HCT116 (cell line): ENCODE results near the gene SAV1. TPM values are rescaled to one million over a fixed set of nuclear protein-coding genes. Genes with fewer than 3 reads are reported as not detected.

Experiments
- ATAC-seq: fragments of 200-7000 bp; cut with Tn5 transposase; 2 replicates; pipeline ENCODE4 v1.9.1; 2020; ENCODE audit warnings: mild to moderate bottlenecking, moderate library complexity
- BruUV-seq: library from RNA; stranded (reverse); fragments of 400-500 nt; replicated peaks from 2 replicates; lab custom pipeline; 2021; lab: Mats Ljungman, UMichigan
- CTCF ChIA-PET: fragments of 300-600 bp; sonication (Branson Sonifier 250); formaldehyde crosslinking; loops from one replicate; lab custom pipeline; 2021; ENCODE audit warnings: antibody characterized with exemption; lab: Charles Lee
- POLR2A ChIA-PET: fragments of 300-600, 350-600 bp; sonication (Branson Sonifier 250); formaldehyde crosslinking; loops from one replicate; lab custom pipeline; 2021; ENCODE audit warnings: antibody characterized with exemption; lab: Charles Lee
- RAD21 ChIA-PET, 2 experiments: fragments of 300-600 bp; sonication (Branson Sonifier 250); formaldehyde crosslinking; loops; one replicate each; lab custom pipeline; 2023; ENCODE audit warnings: low total read pairs in 2 of 2; ENCODE audit not compliant: uncharacterized antibody in 2 of 2, unreplicated experiment in 2 of 2, low non-redundant PET in 1 of 2; lab: Charles Lee
- DNase-seq: peaks from one replicate; pipeline ENCODE4 v3.0.0-alpha.2; 2010; ENCODE audit warnings: low read depth, low spot score
- H2AFZ ChIP-seq: fragments of 200-600 bp; shearing (Covaris generic), sonication (generic); 2 replicates; pipeline ENCODE4 v1.6.1; 2017; ENCODE audit warnings: low read depth, mixed run types, mixed read lengths, antibody characterized with exemption, low read length; ENCODE audit not compliant: poor library complexity, severe bottlenecking
- H3K27ac ChIP-seq: 2 replicates; pipeline ENCODE4 v1.5.1; 2012; ENCODE audit warnings: low read depth, low read length
- H3K27me3 ChIP-seq: fragments of 200-600 bp; sonication (generic); 2 replicates; pipeline ENCODE4 v1.6.1; 2016; ENCODE audit warnings: mixed run types, low read length, mixed read lengths; ENCODE audit not compliant: insufficient read depth
- H3K36me3 ChIP-seq, 2 experiments: fragments of 200-500 bp in 1 of 2; fragments of 200-600 bp in 1 of 2; sonication (Bioruptor generic) in 1 of 2; sonication (generic) in 1 of 2; 2 replicates each; pipeline versions ENCODE4 v1.5.1 to v1.6.1; 2014 to 2016; ENCODE audit warnings: low read length in 2 of 2, inconsistent platforms in 1 of 2, mixed read lengths in 1 of 2, mixed run types in 1 of 2; ENCODE audit not compliant: insufficient read depth in 2 of 2, control insufficient read depth in 1 of 2
- H3K4me1 ChIP-seq, 2 experiments: fragments of 200-600 bp in 1 of 2; sonication (generic) in 1 of 2; 2 replicates each; pipeline versions ENCODE4 v1.5.1 to v1.6.1; 2012 to 2017; ENCODE audit warnings: low read length in 2 of 2, inconsistent platforms in 1 of 2, mild to moderate bottlenecking in 1 of 2, mixed read lengths in 1 of 2, mixed run types in 1 of 2, moderate library complexity in 1 of 2; ENCODE audit not compliant: insufficient read depth in 2 of 2, control insufficient read depth in 1 of 2
- H3K4me2 ChIP-seq: fragments of 200-600 bp; sonication (generic); 2 replicates; pipeline ENCODE4 v1.6.1; 2017; ENCODE audit warnings: mixed run types, low read length, mixed read lengths
- H3K4me3 ChIP-seq, 2 experiments: fragments of 200-600 bp in 1 of 2; sonication (generic) in 1 of 2; replicated peaks in 1 of 2; 2 replicates each; pipeline ENCODE4 v1.5.1; 2011 to 2016; ENCODE audit warnings: low read length in 2 of 2, control low read depth in 1 of 2, low read depth in 1 of 2, mild to moderate bottlenecking in 1 of 2, mixed read lengths in 1 of 2, mixed run types in 1 of 2
- H3K79me2 ChIP-seq: fragments of 200-600 bp; sonication (generic); 2 replicates; pipeline ENCODE4 v1.6.1; 2017; ENCODE audit warnings: mild to moderate bottlenecking, mixed run types, low read length, moderate library complexity, mixed read lengths; ENCODE audit not compliant: insufficient read depth
- H3K9ac ChIP-seq: fragments of 200-600 bp; sonication (generic); 2 replicates; pipeline ENCODE4 v1.6.1; 2016; ENCODE audit warnings: low read length, mixed read lengths
- H3K9me2 ChIP-seq: fragments of 200-600 bp; sonication (generic), shearing (Covaris generic); 2 replicates; pipeline ENCODE4 v1.6.1; 2017; ENCODE audit warnings: mixed run types, mild to moderate bottlenecking, moderate library complexity; ENCODE audit not compliant: insufficient read depth
- H3K9me3 ChIP-seq, 2 experiments: fragments of 200-500 bp in 1 of 2; fragments of 200-600 bp in 1 of 2; sonication (Bioruptor generic) in 1 of 2; sonication (generic) in 1 of 2; 2 replicates each; pipeline ENCODE4 v1.6.1; 2014 to 2017; ENCODE audit warnings: low read length in 2 of 2, mixed read lengths in 2 of 2, inconsistent platforms in 1 of 2, low read depth in 1 of 2, mild to moderate bottlenecking in 1 of 2, mixed run types in 1 of 2, moderate library complexity in 1 of 2; ENCODE audit not compliant: control insufficient read depth in 1 of 2, insufficient read depth in 1 of 2
- H4K20me1 ChIP-seq: fragments of 200-600 bp; sonication (generic), shearing (Covaris generic); 2 replicates; pipeline ENCODE4 v1.6.1; 2017; ENCODE audit warnings: mixed run types, mild to moderate bottlenecking, moderate library complexity; ENCODE audit not compliant: insufficient read depth
- ATF3 ChIP-seq: IDR thresholded peaks from 2 replicates; pipeline ENCODE4 v1.6.1; 2012
- CBX3 ChIP-seq: IDR thresholded peaks from 2 replicates; pipeline ENCODE4 v1.6.1; 2012; ENCODE audit warnings: low read depth
- CTCF ChIP-seq, 3 experiments: fragments of 200-600 bp in 1 of 3; sonication (generic) in 1 of 3; IDR thresholded peaks in 2 of 3; conservative IDR thresholded peaks in 1 of 3; 2 replicates each; pipeline ENCODE4 v1.5.1; 2012 to 2017; ENCODE audit warnings: low read depth in 2 of 3, low read length in 2 of 3, antibody characterized with exemption in 1 of 3, borderline replicate concordance in 1 of 3, control low read depth in 1 of 3, mild to moderate bottlenecking in 1 of 3, mixed read lengths in 1 of 3, mixed run types in 1 of 3, moderate library complexity in 1 of 3; ENCODE audit not compliant: insufficient read depth in 1 of 3
- EGR1 ChIP-seq: IDR thresholded peaks from 2 replicates; pipeline ENCODE4 v1.6.1; 2012; ENCODE audit warnings: low read depth
- ELF1 ChIP-seq: IDR thresholded peaks from 2 replicates; pipeline ENCODE4 v1.6.1; 2012; ENCODE audit warnings: low read depth, borderline replicate concordance
- MAX ChIP-seq: IDR thresholded peaks from 2 replicates; pipeline ENCODE4 v1.6.1; 2012
- POLR2AphosphoS5 ChIP-seq: IDR thresholded peaks from 2 replicates; pipeline ENCODE4 v1.6.1; 2011; ENCODE audit warnings: mild to moderate bottlenecking, low read depth, low read length, moderate library complexity
- RAD21 ChIP-seq: IDR thresholded peaks from 2 replicates; pipeline ENCODE4 v1.6.1; 2012; ENCODE audit warnings: low read depth, mild to moderate bottlenecking
- SIN3A ChIP-seq: IDR thresholded peaks from 2 replicates; pipeline ENCODE4 v1.6.1; 2012; ENCODE audit warnings: low read depth
- SRF ChIP-seq: IDR thresholded peaks from 2 replicates; pipeline ENCODE4 v1.6.1; 2012; ENCODE audit warnings: low read depth
- TCF7L2 ChIP-seq: IDR thresholded peaks from 2 replicates; pipeline ENCODE4 v1.7.0; 2011; ENCODE audit warnings: borderline replicate concordance, inconsistent platforms; ENCODE audit not compliant: insufficient read depth, insufficient read length; ENCODE audit errors: extremely low read depth
- YY1 ChIP-seq: IDR thresholded peaks from 2 replicates; pipeline ENCODE4 v1.6.1; 2011; ENCODE audit warnings: low read length, low read depth, moderate library complexity, mild to moderate bottlenecking; ENCODE audit not compliant: insufficient replicate concordance; ENCODE audit errors: extremely low read depth
- ZFX ChIP-seq: fragments of 450-650 bp; IDR thresholded peaks from 2 replicates; pipeline ENCODE4 v1.6.1; 2017
- intact Hi-C: fragments of 100-400 bp; cut with micrococcal nuclease; formaldehyde crosslinking; loops from 2 replicates; pipeline ENCODE4 v1.10.0; 2022
- total RNA-seq: library from RNA; stranded (reverse); gene quantifications from one replicate; pipeline ENCODE4 v1.2.1, GENCODE V29; 2021; ENCODE audit not compliant: unreplicated experiment
- TF ChIP-seq, protein P1 (sequence below): IDR thresholded peaks from 2 replicates; pipeline ENCODE4 v1.6.1; 2011; ENCODE audit warnings: mild to moderate bottlenecking, low read length, moderate library complexity; ENCODE audit not compliant: insufficient replicate concordance; ENCODE audit errors: extremely low read depth

The SAV1 gene
- total RNA-seq, 1 experiment from 2014 or later = 38.0 TPM

GRCh38 chr14:50658203-50658602 is 9.9 kb downstream of the SAV1 start:
- ChIA-PET CTCF (interaction anchor here (0.6 kb wide), 1 partner anchor 9 kb away, joined by 3 read pairs; no protein-coding TSS in a partner anchor), POLR2A (interaction anchor here (1.3 kb wide), 1 partner anchor 10 kb away, joined by 3 read pairs; the partner anchor contains the start of gene SAV1), RAD21 (no interaction called here)
- H3K27me3 ChIP-seq = no peaks in the 10 kb centered on the region
- no TSS peak for BruUV-seq
- no peak overlapping the region for H3K27ac ChIP-seq
- no peaks in the 10 kb centered on the region for H3K9me3 ChIP-seq
- H3K4me2 ChIP-seq = no peak overlapping the region
- intact Hi-C loops = no loop called here
- no peak overlapping the region for H3K9ac ChIP-seq
- no peak overlapping the region for H3K4me3 ChIP-seq
- TF ChIP-seq MAX = no peak
- TF ChIP-seq CTCF (IDR thresholded peaks at IDR 0.05 in 2 of 3, conservative IDR thresholded peaks at IDR 0.05 in 1 of 3; ENCODE audit: borderline replicate concordance in 1 of 3, insufficient read depth in 1 of 3, low read depth in 2 of 3, low read length in 2 of 3) = no peak
- no peak for TF ChIP-seq TCF7L2
- no peak for TF ChIP-seq SIN3A
- TF ChIP-seq EGR1 = no peak
- no peak for TF ChIP-seq POLR2AphosphoS5
- TF ChIP-seq, protein P1, sequence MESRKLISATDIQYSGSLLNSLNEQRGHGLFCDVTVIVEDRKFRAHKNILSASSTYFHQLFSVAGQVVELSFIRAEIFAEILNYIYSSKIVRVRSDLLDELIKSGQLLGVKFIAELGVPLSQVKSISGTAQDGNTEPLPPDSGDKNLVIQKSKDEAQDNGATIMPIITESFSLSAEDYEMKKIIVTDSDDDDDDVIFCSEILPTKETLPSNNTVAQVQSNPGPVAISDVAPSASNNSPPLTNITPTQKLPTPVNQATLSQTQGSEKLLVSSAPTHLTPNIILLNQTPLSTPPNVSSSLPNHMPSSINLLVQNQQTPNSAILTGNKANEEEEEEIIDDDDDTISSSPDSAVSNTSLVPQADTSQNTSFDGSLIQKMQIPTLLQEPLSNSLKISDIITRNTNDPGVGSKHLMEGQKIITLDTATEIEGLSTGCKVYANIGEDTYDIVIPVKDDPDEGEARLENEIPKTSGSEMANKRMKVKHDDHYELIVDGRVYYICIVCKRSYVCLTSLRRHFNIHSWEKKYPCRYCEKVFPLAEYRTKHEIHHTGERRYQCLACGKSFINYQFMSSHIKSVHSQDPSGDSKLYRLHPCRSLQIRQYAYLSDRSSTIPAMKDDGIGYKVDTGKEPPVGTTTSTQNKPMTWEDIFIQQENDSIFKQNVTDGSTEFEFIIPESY = no peak
- TF ChIP-seq ZFX = no peak
- TF ChIP-seq CBX3 = no peak
- TF ChIP-seq ATF3 = no peak
- TF ChIP-seq SRF = no peak
- TF ChIP-seq YY1 = no peak
- TF ChIP-seq ELF1 = no peak
- no peak for TF ChIP-seq RAD21
- H3K9me2 ChIP-seq = no peaks in the 10 kb centered on the region
- ATAC-seq = no peak
- peaks cover 0 to 9% of the 10 kb centered on the region in 2 experiments; a peak in 1 of 4 replicates for H3K4me1 ChIP-seq
- no peak for DNase-seq
- no peaks in the 10 kb centered on the region for H4K20me1 ChIP-seq
- H3K79me2 ChIP-seq = peaks cover 97% of the 10 kb centered on the region
- H2AFZ ChIP-seq = no peak overlapping the region
- H3K36me3 ChIP-seq = peaks cover 7 to 14% of the 10 kb centered on the region in 2 experiments; a peak in 3 of 4 replicates
